ENCODE data around the gene TM4SF4.

DNA sequence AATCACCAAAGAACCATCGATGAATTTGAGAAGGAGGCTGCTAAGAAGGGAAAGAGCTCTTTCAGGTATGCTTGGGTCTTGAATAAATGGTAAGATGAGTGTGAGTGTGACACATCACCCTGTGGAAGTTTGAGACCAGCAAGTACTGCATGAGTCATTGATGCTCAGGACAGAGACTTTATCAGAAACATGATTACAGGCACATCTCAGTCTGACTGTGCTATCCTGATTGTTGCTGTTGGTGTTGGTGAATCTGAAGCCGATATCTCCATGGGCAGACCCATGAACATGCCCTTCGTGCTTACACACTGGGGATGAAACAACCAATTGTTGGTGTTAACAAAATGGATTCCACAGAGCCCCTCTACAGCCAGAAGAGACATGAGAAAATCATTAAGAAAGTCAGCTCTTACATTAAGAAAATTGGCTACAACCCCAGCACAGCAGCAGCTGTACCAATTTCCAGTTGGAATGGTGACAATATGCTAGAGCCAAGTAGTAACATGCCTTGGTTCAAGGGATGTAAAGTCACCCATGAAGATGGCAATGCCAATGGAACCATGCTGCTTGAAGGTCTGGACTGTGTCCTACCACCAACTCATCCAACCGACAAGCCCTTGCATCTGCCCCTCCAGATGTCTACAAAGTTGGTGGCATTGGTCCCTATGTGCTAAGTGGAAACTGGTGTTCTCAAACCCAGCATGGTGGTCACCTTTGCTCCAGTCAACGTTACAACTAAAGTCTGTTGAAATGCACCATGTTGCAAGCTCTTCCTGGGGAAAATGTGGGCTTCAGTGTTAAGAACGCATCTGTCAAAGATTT lies 20.5 kb downstream of the TM4SF4 start:
- TF ChIP-seq, protein P1, sequence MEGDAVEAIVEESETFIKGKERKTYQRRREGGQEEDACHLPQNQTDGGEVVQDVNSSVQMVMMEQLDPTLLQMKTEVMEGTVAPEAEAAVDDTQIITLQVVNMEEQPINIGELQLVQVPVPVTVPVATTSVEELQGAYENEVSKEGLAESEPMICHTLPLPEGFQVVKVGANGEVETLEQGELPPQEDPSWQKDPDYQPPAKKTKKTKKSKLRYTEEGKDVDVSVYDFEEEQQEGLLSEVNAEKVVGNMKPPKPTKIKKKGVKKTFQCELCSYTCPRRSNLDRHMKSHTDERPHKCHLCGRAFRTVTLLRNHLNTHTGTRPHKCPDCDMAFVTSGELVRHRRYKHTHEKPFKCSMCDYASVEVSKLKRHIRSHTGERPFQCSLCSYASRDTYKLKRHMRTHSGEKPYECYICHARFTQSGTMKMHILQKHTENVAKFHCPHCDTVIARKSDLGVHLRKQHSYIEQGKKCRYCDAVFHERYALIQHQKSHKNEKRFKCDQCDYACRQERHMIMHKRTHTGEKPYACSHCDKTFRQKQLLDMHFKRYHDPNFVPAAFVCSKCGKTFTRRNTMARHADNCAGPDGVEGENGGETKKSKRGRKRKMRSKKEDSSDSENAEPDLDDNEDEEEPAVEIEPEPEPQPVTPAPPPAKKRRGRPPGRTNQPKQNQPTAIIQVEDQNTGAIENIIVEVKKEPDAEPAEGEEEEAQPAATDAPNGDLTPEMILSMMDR (IDR thresholded peaks at IDR 0.05 in 4 of 5, conservative IDR thresholded peaks at IDR 0.05 in 1 of 5) = no peak
- no peak for TF ChIP-seq POLR2A (IDR thresholded peaks at IDR 0.05)

All from gastrocnemius medialis (tissue), 4 donors.